GM10248 (cell line): Measurements from ENCODE around the gene MYZAP.

Experiments
- CTCF ChIA-PET: fragments of 300-600 bp; sonication (Branson Sonifier 250); formaldehyde crosslinking; extraction: SDS; loops from one replicate; lab custom pipeline; 2021; ENCODE audit warnings: antibody characterized with exemption; lab: Yijun Ruan, JAX
- POLR2A ChIA-PET: fragments of 350-650 bp; sonication (Branson Sonifier 250); formaldehyde crosslinking; extraction: SDS; loops from one replicate; lab custom pipeline; 2020; ENCODE audit warnings: antibody characterized with exemption; lab: Yijun Ruan, JAX
- DNase-seq: peaks from one replicate; pipeline ENCODE4 v3.0.0; 2012; ENCODE audit errors: extremely low spot score
- CTCF ChIP-seq: IDR thresholded peaks from 2 replicates; pipeline ENCODE4 v1.5.1; 2012; ENCODE audit warnings: mild to moderate bottlenecking, low read depth; ENCODE audit errors: extremely low read depth, missing control alignments, control extremely low read depth

The MYZAP gene

DNA sequence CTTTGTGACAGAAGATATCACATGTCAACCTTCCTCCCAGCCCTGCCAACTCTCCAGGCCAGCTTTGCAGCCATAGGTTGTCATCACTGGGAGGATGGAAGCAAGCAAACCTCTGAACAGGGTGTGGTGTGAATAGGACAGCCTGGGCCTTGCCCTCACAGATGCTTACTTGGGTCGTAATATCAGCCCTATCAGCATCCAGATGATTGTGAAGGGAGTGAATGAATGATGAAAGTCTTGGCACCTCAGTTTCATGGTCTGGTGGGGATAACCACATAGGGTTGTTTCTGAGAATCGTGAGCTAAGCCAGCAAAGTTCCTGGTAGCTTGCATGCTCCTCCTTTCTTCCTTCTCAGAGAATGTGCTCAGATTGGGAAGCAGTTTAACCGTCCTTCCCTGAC lies 59.7 kb downstream of the MYZAP start:
- ChIA-PET POLR2A (no interaction called here), CTCF (interaction anchor here (1.5 kb wide), 1 partner anchor 32 kb away, joined by 3 read pairs; no protein-coding TSS in a partner anchor)
- no peak for TF ChIP-seq CTCF
- no peak for DNase-seq

GRCh38 chr15:57652481-57652880 lies 60.8 kb downstream of the MYZAP start:
- CTCF ChIA-PET = interaction anchor here (1.5 kb wide), 1 partner anchor 13 kb away, joined by 4 read pairs; no protein-coding TSS in a partner anchor
- POLR2A ChIA-PET = no interaction called here
- TF ChIP-seq CTCF = no peak
- DNase-seq = no peak

- ChIA-PET POLR2A (no interaction called here), CTCF (interaction anchor here (1.1 to 1.6 kb wide), 2 partner anchors 7 to 12 kb away, joined by 3 read pairs; no protein-coding TSS in a partner anchor)
- TF ChIP-seq CTCF = no peak
- no peak for DNase-seq
Observed at GRCh38 chr15:57654153-57654852, 62.6 kb downstream of the MYZAP start.

GRCh38 chr15:57655053-57655452 lies 63.3 kb downstream of the MYZAP start:
- DNase-seq = no peak
- TF ChIP-seq CTCF = no peak
- CTCF ChIA-PET = interaction anchor here (1.1 to 1.6 kb wide), 2 partner anchors 8 to 13 kb away, joined by 3 read pairs; no protein-coding TSS in a partner anchor
- POLR2A ChIA-PET = no interaction called here

- CTCF ChIA-PET = interaction anchor here (1.6 to 2.3 kb wide), 2 partner anchors 9 to 13 kb away, joined by 3 to 8 read pairs; no protein-coding TSS in a partner anchor
- no peak for TF ChIP-seq CTCF
- POLR2A ChIA-PET = no interaction called here
- DNase-seq = no peak
Observed at GRCh38 chr15:57655809-57656208, 64.1 kb downstream of the MYZAP start.

GRCh38 chr15:57656434-57656833 lies 64.7 kb downstream of the MYZAP start:
- POLR2A ChIA-PET = no interaction called here
- TF ChIP-seq CTCF = no peak
- CTCF ChIA-PET = interaction anchor here (2.3 kb wide), 1 partner anchor 12 kb away, joined by 8 read pairs; no protein-coding TSS in a partner anchor
- DNase-seq = no peak
